Measurements from ENCODE around the gene RASGRF2.
"Not testable (repeated sequence)": the region's sequence is repeated elsewhere in the genome, so short reads cannot be mapped to it uniquely, and the experiment has no call there.

The RASGRF2 gene

GRCh38 chr5:81021486-81021885, 61.3 kb downstream of the RASGRF2 start:
- no peak for DNase-seq (ENCODE audit: low read depth)

GRCh38 chr5:81021951-81022687, 62.0 kb downstream of the RASGRF2 start:
- no peak for DNase-seq (ENCODE audit: low read depth)

GRCh38 chr5:81022688-81023084, 62.5 kb downstream of the RASGRF2 start:
- no peak for DNase-seq (ENCODE audit: low read depth)

- DNase-seq (ENCODE audit: low read depth) = no peak
Observed at GRCh38 chr5:81023261-81023970, 63.3 kb downstream of the RASGRF2 start.

- DNase-seq (ENCODE audit: low read depth) = no peak
Observed at GRCh38 chr5:81027481-81028058, 67.4 kb downstream of the RASGRF2 start.

- DNase-seq (ENCODE audit: low read depth) = not testable (repeated sequence)
Observed at GRCh38 chr5:81028888-81029287, 68.7 kb downstream of the RASGRF2 start.

- not testable (repeated sequence) for DNase-seq (ENCODE audit: low read depth)
Observed at GRCh38 chr5:81029736-81030135, 69.6 kb downstream of the RASGRF2 start.

- DNase-seq (ENCODE audit: low read depth) = not testable (repeated sequence)
Observed at GRCh38 chr5:81030236-81031034, 70.3 kb downstream of the RASGRF2 start.

GRCh38 chr5:81035522-81035921, 75.4 kb downstream of the RASGRF2 start:
- DNase-seq (ENCODE audit: low read depth) = no peak

GRCh38 chr5:81038495-81038894, 78.3 kb downstream of the RASGRF2 start:
- no peak for DNase-seq (ENCODE audit: low read depth)

- no peak for DNase-seq (ENCODE audit: low read depth)
Observed at GRCh38 chr5:81044868-81045267, 84.7 kb downstream of the RASGRF2 start.

GRCh38 chr5:81045389-81045807, 85.2 kb downstream of the RASGRF2 start:
- no peak for DNase-seq (ENCODE audit: low read depth)

- DNase-seq (ENCODE audit: low read depth) = no peak
Observed at GRCh38 chr5:81046041-81046440, 85.9 kb downstream of the RASGRF2 start.

GRCh38 chr5:81052325-81052724, 92.2 kb downstream of the RASGRF2 start:
- no peak for DNase-seq (ENCODE audit: low read depth)

- not testable (repeated sequence) for DNase-seq (ENCODE audit: low read depth)
Observed at GRCh38 chr5:81053282-81053681, 93.1 kb downstream of the RASGRF2 start.

GRCh38 chr5:81058121-81058520, 98.0 kb downstream of the RASGRF2 start:
- DNase-seq (ENCODE audit: low read depth) = no peak

- no peak for DNase-seq (ENCODE audit: low read depth)
Observed at GRCh38 chr5:81065492-81065891, 105.3 kb downstream of the RASGRF2 start.

GRCh38 chr5:81066102-81066501, 105.9 kb downstream of the RASGRF2 start:
- DNase-seq (ENCODE audit: low read depth) = no peak

- no peak for DNase-seq (ENCODE audit: low read depth)
Observed at GRCh38 chr5:81067406-81067805, 107.2 kb downstream of the RASGRF2 start.

- no peak for DNase-seq (ENCODE audit: low read depth)
Observed at GRCh38 chr5:81068063-81068462, 107.9 kb downstream of the RASGRF2 start.

- no peak for DNase-seq (ENCODE audit: low read depth)
Observed at GRCh38 chr5:81068635-81069034, 108.5 kb downstream of the RASGRF2 start.

GRCh38 chr5:81069990-81070389, 109.8 kb downstream of the RASGRF2 start:
- DNase-seq (ENCODE audit: low read depth) = no peak
